CD4-positive, alpha-beta T cell treated with Interleukin-6 at 100 ng/mL for 8 hours (primary cell): ENCODE data around the gene PRSS57.
"Not testable (repeated sequence)": the region's sequence is repeated elsewhere in the genome, so short reads cannot be mapped to it uniquely, and the experiment has no call there.

Experiments used
- DNase-seq: peaks from one replicate; pipeline ENCODE4 v3.0.0-alpha.2; 2020; ENCODE audit warnings: mixed read lengths, low spot score

The PRSS57 gene

DNA sequence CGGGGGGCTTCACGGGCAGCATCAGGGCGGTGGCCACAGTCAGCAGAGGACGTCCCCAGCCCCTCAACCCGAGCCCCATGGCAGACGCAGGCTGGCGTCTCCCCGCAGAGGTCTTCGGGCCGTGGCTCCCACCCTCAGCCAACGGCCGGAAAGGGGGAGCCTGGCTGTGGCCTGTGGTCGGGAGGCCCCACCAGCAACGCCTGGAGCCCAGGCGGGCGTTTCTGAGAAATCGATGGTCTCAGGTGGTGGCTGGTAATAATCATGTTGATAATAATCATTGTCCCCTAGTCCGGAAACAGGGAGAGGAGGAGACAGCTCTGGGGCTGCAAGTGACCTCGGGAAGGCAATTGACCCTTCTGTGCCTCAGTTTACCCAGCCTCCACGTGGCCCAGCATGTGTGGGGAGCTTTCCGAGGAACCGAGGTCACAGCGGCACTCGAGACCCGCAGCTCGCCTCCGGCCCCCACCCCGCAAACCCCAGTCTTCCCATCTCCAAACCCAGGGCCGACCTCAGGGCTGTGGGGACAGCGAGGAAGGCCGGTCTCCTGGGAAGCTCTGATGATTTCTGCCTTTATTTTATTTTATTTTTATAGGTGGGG is at the start of gene PRSS57:
Gene PRSS57, minus strand, starts transcription at position 101 of the 598 bp plus-strand sequence. Its CDS starts 22 bp downstream, at position 79.
- DNase-seq = no peak

DNA sequence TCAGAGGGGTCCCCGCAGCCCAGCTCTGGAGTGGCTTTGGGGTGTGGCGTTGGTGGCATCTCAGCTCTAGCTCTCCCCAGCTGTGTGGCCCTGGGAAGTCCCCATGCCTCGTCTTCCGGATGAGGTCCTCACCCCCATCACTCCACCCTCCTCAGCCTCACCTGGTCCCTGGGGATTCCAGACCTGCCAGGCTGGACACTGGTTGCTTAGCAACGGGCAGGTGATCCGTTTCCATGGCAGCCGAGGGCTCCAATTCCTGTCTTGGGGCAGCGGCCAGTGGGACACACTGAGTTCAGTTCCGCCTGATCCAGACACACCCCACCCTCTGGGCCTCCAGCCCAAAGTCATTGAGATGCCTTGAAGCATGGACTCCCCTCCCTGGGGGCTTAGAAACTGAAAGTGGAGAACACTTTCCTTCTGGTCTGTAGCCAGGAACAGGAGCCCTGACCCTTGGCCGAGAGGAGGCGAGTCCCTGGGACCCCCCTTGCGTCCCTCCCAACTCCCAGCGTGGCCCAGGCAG is 48.0 kb upstream of the PRSS57 start:
- DNase-seq = no peak

DNA sequence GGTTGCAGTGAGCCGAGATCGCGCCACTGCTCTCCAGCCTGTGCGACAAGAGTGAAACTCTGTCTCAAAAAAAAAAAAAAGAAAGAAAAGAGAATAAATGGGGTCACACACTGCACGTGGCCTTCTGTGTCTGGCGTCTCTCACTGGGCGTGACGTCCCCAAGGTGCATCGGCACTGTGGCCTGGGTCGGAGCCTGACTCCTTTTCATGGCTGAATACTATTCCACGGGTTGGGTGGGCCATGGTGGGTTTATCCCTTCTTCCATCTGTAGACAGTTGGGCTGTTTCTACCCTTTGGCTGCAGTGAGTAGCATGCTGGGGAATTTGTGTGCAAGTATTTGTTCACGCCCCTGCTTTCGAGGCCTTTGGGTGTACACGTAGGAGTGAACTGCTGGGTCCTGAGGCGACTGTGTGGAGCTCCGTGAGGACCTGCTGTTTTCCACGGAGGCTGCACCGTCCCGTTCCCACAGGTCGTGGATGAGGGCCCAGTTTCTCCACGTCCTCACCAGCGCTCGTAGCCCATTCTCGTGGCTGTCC is 47.4 kb upstream of the PRSS57 start:
- DNase-seq = no peak

DNA sequence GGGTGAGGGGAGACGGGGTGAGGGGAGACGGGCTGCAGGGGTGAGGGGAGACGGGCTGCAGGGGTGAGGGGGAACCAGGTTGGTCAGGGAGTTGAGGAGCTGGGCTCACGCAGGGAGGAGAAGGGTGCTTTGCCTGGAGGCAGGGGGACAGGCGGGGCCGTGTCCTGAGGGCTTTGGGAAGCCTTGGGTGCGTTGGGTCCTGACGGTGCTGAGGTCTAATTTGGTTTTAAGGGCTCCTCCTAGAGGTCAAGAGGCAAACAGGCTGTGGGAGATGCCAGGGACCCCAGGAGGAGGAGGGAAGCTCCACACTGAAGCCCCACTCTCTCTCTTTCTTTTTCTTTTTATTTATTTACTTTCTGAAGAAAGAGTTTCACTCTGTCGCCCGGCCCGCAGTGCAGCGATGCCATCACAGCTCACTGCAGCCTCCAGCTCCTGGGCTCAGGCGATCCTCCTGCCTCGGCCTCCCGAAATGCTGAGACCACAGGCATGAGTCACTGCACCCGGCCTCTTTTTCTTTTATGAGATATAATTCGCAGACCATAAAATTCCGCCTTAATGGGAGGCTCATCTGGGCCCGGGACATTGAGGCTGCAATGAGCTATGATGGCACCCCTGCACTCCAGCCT is 46.4 kb upstream of the PRSS57 start:
- no peak for DNase-seq

DNA sequence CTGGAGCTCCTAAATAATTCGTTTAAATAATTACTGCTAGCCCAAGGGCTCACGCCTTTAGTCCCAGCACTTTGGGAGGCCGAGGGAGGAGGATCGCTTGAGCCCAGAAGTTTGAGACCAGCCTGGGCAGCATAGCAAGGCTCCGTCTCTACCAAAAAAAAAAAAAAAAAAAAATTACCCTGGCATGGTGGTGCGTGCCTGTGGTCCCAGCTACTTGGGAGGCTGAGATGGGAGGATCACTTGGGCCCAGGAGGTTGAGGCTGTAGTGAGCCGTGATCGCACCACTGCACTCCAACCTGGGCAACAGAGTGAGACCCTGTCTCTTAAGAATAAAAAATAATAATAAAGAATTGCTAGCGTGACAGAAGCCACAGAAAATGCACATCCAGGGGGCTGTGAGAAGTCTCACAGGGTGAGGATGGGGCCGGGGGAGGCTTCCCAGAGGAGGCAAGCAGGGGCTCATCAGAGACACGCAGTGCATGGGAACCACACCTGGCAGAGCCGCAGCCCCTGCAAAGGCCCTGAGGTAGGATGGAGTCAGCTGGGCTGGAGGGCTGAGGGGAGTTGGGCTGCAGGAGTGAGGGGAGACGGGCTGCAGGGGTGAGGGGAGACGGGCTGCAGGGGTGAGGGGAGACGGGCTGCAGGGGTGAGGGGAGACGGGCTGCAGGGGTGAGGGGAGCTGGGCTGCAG is 45.7 kb upstream of the PRSS57 start:
- not testable (repeated sequence) for DNase-seq

DNA sequence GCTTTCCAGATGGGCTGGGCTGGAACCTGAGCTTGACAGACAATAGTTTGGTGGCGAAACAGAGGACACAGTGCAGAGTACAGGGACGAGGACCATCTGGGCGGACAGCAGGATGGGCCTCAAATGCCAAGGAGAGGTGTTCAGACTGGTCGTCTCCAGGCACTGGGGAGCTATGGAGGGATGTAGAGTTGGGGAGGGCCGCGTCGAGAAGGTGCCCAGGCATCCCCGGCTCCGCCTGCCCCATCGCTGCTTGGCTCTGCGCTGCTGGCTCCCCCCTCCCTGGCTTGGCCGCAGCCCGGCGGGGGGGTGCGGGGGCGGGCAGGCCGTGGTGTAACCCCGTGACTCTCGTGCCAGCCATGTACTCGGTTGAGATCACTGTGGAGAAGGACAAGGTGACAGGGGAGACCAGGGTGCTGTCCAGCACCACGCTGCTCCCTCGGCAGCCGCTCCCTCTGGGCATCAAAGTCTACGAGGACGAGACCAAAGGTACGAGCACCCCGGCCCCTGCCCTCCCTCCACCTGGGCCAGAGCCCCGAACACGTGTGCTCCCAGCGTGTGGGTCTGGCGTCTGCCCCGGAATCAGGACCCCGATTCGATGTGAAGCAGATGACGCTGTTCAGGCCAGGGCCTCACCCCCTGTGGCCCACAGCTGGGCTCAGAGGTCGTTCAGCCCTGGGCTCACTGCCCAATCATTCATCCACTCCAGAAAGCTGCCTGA is 44.9 kb upstream of the PRSS57 start:
- DNase-seq = no peak

DNA sequence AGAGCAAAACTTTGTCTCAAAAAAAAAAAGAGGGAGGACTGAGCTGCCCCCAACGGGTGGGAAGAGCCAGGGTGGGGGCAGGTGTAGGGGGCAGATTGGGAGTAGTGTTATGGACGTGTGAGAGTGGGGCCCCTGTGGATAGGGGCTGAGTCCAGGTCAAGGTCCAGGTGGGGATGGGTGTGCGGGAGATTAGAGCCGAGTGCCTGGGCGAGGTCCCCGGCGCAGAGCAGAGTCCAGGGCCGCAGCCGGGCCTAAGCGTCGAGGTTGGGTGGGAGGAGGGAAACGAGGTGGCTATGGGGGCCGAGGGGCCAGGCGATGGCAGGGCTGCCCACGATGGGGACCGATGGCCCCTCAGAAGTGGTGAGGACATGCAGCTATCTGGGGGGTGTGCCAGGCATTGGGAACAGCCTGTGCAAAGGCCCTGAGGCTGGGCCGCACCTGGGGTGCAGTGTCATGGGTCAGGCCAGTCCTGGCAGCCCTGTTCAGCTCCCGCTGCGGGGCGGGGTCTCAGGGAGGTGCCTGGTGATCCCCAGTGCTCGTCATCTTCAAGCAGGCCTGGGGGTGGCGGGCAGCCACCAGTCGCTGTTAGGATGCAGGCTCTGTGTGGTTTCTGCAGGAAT is 43.4 kb upstream of the PRSS57 start:
- no peak for DNase-seq

DNA sequence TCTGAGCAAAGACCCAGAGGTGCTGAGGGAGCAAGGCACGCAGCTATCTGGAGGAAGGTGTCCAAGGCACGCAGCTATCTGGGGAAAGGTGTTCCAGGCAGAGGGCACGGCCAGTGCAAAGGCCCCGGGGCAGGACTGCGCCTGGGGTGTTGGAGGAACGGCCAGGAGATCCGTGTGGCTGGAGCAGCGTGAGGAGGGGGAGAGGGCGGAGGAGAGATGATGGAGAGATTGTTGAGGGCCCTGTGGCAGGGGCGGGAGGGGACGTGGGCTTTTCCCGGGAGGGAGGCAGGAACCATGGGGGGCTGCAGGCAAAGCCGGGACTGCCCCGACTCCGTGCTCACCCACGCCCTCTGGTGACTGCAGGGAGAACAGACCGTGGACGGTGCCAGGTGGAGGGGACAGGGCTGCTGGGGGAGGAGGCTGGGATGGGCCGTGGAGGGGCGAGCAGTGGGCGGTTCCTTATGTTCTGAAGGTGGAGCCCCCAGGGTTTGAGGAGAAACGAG is 42.4 kb upstream of the PRSS57 start:
- peak; percentile 42 for DNase-seq

DNA sequence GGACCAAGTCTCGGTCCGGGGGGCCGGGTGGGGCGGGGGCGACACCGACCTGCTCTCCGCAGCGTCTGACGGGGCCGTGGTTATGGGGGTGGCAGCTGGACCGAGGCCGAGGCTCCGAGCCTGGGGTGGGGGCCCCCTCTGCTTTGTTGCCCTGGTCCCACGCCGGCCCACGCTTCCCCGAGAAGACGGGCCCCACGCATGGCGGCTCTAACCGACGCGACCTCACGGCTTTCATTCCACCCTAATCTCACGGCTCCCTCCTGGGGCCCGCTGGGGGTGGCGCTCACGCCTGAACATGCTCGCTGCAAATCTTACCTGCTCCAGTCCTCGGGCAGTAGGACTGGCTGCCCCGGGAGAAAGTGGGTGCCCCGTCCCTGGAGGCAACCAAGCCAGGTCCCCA is 40.9 kb upstream of the PRSS57 start:
- DNase-seq = no peak

DNA sequence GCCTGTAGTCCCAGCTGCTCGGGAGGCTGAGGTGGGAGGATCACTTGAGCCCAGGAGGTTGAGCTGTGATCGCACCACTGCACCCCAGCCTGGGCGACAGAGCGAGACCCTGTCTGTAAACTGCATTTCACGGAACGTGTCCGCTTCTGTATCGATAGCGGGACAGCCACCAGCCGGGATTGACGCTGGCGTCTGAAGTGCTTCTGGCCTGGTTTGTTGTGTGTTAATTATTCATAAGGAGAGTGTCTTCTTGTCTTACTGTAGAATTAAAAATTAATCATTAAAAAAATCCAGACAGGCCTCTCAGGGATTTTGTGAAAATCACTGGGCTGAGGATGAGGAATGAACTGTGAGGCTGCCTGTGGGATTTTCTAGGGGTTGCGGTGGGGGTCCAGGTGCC is 39.5 kb upstream of the PRSS57 start:
- no peak for DNase-seq

DNA sequence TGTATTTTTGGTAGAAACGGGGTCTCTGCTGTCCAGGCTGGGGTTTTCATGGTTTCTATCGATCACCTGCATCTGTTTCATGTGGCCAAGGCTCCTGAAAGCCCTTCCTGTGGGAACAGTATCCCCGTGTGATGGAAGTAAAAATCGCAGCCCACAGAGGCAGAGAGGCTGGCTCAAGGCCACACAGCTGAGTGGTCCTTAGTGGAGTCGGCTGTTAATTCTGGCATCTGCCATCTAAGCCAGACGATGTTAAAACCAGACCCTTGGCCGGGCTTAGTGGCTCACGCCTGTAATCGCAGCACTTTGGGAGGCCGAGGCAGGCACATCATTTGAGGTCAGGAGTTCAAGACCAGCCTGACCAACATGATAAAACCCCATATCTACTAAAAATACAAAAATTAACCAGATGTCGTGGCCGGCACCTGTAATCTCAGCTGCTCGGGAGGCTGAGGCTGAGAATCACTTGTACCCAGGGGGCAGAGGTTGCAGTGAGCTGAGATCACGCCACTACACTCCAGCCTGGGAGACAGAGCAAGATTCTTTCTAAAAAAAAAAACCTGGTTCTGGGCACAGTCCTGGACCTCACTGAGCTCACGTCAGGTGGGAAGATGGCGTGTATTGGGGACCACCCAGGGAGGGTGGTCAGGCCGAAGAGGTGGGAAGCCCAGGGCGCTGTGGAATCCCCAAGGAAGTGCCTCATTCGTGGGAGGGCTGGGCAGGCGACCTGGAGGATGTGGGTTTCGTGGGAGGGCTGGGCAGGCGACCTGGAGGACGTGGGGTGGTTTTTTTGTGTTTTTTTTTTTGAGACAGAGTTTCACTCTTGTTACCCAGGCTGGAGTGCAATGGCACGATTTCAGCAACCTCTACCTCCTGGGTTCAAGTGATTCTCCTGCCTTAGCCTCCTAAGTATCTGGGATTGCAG is 37.2 kb upstream of the PRSS57 start:
- no peak for DNase-seq

DNA sequence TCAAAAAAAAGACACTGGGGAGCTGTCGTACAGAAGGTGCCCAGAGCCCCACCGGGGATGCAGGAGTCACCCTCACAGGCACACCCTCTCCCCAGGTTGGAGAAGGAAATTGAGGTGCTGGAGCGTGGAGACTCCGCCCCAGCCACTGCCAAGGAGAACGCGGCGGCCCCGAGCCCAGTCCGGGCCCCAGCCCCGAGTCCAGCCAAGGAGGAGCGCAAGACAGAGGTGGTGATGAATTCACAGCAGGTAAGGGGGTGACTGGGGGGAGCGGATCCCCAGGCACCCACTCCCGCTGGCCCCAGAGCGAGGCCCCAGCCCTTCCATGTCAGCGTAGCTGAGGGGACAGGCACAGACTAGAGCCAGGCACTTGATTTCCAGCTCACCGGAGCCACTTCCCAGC is 35.7 kb upstream of the PRSS57 start:
- DNase-seq = no peak

DNA sequence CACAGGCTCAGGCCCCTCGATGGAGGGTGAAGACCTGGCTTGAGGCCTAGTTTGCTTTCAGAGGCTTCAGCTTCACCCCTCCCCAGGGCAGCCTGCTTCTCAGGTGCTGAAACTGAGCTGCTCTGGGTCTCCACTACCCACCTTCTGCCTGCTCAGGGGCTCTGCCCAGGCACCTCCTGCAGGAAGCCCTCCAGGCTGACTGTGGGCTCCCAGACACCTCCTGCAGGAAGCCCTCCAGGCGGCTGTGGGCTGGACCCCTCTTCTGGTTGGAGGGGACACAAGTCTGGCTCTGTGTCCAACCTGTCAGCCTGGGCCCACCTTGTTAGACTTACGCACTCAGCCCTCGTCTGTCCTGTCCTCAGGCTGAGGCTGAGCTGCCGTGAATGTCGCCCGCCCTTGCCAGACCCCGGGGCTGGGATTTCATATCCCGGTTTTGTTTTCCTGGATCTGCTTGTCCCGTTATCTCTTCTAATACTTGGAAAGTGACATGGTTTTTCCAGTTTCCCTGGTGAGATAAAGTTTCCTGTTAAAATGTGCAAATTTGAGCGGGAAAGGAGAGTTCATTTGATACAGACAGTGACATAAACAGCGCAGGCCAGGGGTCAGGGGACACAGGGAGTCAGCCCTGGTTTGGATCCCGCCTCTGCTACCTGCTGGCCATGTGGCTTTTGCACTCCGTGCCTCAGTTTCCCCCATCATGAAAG is 34.9 kb upstream of the PRSS57 start:
- no peak for DNase-seq

DNA sequence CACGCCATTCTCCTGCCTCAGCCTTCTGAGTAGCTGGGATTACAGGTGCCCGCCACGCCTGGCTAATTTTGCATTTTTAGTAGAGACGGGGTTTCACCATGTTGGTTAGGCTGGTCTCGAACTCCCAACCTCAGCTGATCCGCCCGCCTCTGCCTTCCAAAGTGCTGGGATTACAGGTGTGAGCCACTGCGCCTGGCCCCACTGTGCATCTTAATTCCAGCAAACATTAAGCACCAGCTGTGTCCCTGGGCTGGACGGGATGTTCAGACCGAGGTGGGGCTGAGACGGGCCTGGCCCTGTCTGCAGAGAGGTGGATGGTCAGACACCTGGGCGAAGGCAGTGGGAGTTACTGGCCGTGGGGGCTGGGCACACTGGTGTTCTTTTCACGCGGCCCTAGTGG is 34.3 kb upstream of the PRSS57 start:
- not testable (repeated sequence) for DNase-seq

DNA sequence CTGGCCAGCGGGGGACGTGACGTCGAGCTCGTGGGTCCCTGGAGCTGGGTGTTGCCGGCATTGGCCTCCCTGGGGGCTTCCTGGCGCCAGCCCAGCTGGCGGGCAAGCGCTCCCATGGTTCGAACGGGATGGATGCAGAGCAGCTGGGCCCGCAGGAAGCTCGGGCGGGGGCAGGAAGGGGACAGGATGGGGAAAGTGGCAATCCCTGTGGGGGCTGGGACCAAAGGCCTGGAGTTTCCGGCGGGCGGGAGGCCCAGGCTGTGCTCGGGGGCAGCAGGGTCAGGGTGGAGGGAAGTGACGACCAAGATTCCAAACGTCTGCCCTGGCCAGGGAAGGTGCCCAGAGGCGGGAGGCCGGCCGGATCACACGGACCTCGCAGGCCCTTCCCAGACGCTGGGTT is 32.8 kb upstream of the PRSS57 start:
- DNase-seq = no peak

DNA sequence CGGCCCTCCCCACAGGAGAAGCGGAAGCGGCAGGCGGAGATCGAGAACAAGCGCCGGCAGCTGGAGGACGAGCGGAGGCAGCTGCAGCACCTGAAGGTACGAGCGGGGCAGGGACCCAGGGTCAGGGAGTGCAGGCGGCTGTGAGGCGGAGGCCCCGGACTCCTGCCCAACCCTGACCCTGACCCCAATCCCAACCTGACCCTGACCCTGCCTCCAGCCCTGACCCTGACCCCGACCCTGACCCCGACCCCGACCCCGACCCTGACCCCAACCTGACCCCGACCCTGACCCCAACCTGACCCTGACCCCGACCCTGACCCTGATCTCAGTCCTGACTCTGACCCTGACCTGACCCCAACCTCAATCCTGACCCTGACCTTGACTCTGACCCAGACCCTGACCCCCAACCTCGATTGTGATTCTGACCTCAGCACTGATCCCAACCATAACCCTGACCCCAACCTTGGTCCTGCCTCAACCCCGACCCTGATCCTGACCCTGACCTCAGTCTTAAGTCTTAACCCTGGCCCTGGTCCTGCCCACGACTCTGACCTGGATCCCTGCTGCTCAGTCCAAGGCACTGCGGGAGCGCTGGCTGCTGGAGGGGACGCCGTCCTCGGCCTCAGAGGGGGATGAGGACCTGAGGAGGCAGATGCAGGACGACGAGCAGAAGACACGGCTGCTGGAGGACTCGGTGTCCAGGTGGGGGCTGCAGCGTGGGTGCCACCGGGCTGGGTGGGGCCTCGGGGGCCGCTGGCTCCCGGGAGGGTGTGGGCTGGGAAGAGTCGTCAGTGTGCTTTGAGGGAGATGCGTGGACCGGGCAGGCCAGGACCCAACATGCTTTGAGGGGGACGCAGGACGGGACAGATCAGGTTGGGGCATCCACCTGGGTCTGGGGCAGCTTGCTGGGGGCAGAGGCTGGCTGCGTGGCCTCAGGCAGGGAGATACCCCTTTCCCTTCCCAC is 32.0 kb upstream of the PRSS57 start:
- no peak for DNase-seq

DNA sequence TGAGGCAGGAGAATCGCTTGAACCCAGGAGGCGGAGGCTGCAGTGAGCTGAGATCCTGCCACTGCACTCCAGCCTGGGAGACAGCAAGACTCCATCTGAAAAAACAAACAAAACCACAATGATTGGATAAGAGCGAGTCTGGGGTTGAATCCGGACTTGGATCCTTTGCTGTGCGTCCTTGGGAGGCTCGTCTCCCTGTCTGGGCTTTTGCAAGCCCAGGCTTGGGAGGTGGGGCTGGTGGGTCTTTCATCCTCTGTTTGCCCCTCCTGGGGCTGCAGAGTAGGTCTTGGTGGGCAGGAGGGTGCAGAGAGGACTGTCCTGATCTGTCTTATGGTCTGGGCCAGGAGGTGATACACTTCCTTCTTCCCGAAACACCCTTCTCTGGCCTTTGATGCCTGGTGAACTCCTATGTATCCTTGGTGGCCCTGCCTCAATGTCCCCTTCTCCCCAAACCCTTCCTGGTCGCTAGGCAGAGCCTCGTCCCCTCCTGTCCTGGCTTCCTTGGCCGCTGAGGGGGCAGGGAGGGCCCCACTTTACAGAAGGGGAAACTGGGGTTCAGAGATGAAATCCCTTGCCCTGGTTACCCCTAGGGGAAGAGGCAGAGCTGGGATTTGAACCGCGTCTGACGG is 30.3 kb upstream of the PRSS57 start:
- DNase-seq = no peak

DNA sequence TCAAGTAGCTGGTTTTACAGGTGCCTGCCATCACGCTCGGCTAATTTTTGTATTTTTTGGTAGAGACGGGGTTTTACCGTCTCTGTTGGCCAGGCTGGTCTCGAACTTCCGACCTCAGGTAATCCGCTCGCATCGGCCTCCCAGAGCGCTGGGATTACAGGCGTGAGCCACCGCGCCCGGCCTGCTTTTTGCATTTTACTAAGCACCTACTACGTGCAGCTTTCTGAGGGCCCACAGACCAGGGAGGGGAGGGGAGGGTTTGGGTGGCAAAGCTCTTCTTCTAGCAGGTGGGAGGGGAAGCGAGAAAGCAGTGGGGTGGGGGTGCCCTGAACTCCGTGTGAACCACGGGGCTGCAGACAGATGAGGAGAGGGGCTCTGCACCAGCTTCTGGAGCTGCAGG is 28.5 kb upstream of the PRSS57 start:
- no peak for DNase-seq
